Stimulated activated CD8-positive, alpha-beta memory T cell treated with anti-CD3 and anti-CD28 coated beads, Interleukin-4, amount 100 ng/mL, for 24 hours (primary cell): Measurements from ENCODE around the gene TBC1D4.
A peak's percentile ranks its signal among the peaks of the same experiment; 100 is the strongest.

Experiments used
- DNase-seq: peaks from one replicate; pipeline ENCODE4 v3.0.0-alpha.2; 2020; ENCODE audit warnings: low read depth

Gene TBC1D4, protein sequence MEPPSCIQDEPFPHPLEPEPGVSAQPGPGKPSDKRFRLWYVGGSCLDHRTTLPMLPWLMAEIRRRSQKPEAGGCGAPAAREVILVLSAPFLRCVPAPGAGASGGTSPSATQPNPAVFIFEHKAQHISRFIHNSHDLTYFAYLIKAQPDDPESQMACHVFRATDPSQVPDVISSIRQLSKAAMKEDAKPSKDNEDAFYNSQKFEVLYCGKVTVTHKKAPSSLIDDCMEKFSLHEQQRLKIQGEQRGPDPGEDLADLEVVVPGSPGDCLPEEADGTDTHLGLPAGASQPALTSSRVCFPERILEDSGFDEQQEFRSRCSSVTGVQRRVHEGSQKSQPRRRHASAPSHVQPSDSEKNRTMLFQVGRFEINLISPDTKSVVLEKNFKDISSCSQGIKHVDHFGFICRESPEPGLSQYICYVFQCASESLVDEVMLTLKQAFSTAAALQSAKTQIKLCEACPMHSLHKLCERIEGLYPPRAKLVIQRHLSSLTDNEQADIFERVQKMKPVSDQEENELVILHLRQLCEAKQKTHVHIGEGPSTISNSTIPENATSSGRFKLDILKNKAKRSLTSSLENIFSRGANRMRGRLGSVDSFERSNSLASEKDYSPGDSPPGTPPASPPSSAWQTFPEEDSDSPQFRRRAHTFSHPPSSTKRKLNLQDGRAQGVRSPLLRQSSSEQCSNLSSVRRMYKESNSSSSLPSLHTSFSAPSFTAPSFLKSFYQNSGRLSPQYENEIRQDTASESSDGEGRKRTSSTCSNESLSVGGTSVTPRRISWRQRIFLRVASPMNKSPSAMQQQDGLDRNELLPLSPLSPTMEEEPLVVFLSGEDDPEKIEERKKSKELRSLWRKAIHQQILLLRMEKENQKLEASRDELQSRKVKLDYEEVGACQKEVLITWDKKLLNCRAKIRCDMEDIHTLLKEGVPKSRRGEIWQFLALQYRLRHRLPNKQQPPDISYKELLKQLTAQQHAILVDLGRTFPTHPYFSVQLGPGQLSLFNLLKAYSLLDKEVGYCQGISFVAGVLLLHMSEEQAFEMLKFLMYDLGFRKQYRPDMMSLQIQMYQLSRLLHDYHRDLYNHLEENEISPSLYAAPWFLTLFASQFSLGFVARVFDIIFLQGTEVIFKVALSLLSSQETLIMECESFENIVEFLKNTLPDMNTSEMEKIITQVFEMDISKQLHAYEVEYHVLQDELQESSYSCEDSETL (N-terminal part only)

DNA sequence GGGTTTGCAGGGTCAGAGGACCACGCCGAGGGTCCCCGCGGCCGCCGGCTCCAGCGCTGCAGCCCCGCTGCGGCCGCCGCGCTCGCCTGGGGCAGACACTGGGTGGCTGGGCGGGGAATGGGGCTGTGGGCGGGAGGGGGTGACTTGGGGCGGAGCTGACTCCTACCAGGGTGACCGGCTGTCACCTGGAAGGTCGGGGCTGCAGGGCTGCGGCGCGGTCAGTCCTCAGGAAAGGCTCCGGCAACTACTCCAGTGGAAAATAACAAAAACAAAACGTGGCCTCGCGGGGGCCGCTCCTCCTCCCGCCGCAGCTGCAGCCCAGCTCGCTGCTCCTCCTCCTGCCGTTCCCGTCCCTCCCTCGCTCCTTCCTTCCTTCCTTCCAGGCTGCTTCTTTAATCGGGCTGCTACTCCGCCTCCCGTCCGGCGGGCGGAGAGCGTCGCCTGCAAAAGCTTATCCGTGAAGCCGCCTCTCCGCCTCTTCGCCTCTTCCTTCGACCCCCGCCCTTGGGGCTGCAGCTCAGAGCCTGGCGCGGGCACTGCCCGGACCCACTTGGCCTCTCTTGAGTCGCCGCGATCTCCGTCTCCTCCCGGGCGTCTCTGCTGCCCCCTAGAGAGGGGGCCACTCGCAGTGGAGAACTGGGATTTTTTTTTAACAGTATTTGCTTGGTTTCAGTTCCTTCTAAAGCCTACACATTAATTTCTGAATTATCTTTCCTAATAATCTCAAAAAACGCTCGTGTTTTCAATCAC is at the start of gene TBC1D4:
TBC1D4 (minus strand) TSS at position 100 of the 750 bp plus-strand sequence. CDS start 402 bp downstream, outside the sequence.
- peak; percentile 31 for DNase-seq

DNA sequence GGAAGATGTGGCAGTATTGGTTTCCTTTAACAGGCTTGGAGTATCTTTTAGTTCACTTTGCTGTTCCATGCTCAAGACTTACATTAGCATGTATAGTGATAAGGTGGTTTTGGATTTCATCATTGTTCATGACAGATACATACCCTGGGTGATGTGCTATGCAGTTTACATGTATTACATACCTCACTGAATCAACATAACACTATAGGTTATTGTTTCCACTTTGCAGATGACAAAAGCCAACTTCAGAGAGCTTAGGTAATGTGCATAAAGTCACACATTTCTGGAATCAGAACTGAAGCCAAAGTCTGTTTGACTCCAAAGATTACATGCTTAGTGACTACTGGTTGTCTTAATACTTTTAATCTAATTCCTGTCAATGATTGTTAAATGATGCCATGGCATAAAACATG is 48.6 kb upstream of the TBC1D4 start:
- DNase-seq, result no peak

DNA sequence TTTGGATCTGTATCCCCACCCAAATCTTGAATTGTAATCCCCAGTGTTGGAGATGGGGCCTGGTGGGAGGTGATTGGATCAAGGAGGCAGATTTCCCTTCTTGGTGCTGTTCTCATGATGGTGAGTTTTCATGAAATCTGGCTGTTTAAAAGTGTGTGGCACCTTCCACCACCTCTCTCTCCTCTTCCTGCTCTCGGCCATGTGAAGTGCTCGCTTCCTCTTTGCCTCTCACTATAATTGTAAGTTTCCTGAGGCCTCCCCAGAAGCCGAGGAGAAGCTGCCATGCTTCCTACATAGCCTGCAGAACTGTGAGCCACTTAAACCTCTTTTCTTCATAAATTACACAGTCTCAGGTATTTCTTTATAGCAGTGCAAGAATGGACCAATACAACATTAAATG is 40.0 kb upstream of the TBC1D4 start:
- no peak for DNase-seq

DNA sequence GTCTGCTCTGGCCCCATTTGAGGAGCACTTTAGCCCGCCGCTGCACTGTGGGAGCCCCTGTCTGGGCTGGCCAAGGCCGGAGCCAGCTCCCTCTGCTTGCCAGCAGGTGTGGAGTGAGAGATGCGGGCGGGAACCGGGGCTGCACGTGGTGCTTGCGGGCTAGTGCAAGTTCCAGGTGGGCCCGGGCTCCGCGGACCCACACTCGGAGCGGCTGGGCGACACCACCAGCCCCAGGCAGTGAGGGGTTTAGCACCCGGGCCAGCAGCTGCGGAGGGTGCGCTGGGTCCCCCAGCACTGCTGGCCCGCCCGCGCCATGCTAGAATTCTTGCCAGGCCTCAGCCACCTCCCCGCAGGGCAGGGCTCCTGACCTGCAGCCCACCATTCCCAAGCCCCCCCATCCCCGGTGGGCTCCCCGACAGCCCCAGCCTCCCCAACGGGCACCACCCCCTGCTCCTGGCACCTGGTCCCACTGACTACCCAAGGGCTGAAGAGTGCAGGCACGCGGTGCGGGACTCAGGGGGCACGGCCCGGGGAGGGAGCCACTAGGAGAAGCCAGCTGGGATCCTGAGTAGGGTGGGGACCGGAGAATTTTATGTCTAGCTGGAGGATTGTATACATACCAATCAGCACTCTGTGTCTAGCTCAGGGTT is 36.6 kb upstream of the TBC1D4 start:
- DNase-seq, result no peak

DNA sequence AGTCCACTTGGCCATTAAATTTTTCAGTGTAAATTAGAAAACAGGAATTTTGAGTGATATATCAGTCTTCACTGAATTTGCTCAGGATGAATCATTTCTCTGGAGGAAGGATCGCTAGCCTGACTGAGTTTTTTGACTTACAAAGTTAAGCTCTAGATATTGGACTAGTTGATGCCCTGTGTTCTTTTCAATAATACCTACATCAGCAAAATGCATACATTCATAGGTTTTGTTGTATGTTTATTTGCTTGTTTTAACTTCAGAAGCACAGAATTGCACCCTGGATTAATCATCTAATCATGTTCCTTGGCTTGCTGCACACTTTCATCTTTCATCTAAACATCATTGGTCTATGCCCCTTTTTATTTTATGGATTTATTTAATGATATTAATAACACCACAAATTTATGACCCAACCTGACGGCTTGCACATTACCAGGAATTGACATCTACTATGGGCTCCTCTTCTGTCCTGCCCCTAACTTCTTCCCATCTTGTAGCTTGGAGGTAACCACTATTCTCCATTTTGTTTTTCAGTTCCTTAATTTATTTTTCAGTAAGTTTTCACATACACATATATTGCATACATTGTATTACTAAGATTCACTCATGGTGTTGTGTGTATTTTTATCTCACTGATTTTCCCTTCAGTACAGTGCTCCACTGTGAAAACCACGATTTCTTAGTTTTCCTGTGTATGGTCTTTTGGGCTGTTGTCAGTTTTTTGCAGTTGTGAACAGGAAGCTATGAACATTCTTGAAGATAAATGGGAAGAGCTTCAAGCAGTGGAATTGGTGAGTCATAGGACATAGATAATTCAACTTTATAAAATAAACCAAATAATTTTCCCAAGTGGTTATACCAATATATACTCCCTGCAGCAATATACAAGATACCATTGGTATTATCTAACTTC is 32.4 kb upstream of the TBC1D4 start:
- no peak for DNase-seq

DNA sequence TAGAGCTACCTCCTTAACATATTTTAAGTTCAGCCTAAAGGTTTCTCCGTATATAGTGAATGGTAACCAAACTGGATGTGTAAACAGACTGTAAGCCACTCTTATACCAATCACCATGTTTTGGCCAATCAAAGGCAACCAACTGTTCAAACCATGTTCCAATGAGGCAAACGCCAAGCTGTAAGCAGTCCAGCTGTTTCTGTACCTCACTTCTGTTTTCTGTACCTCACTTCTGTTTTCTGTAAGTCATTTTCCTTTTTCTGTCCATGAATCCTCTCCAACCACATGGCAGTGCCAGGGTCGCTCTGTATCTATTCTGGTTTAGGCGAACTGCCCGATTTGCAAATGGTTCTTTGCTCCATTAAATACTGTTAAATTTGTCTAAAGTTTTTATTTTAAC is 31.3 kb upstream of the TBC1D4 start:
- no peak for DNase-seq

DNA sequence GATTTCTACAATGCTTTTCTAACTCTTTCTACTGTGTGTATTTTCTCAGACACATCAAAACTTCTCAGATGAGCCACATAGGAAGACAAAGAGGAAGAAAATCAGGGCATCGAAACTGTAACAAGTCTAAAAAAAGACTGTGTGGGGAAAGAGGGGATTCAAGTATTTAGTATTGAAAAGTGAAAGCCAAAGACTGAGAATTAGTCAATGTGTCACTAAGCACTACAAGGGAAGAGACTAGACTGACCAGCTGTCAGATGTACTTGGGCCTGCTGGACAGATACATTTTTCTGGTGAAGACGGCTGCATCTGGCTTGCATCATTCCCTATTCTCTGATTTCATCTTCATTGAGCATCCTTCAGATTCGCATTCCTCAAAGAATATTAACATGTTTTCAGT is 30.3 kb upstream of the TBC1D4 start:
- DNase-seq, result no peak

DNA sequence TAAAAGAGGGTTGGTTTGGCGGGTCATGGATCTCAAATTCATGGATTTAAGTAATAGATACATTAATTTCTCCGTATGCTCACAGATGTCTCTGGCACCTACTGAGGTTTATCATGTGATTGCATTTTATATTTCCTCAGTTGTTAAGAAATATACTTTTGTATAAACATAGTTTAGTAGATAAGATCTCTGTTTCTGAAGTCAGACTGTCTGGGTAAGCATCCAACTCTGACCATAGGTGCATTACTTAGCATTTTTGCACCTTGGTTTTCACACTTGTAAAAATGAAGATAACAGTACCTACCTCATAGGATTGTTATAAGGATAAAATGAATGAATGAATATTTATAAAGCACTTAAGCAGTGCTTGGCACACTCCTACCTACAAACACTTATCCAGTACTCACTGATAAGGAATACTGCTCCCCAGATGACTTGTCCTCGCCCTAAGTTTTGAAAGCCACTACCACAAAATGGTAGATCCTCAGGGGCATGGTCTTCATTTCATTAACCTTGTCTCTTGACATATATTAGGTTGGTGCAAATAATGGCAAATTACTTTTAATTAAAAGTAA is 29.2 kb upstream of the TBC1D4 start:
- no peak for DNase-seq

DNA sequence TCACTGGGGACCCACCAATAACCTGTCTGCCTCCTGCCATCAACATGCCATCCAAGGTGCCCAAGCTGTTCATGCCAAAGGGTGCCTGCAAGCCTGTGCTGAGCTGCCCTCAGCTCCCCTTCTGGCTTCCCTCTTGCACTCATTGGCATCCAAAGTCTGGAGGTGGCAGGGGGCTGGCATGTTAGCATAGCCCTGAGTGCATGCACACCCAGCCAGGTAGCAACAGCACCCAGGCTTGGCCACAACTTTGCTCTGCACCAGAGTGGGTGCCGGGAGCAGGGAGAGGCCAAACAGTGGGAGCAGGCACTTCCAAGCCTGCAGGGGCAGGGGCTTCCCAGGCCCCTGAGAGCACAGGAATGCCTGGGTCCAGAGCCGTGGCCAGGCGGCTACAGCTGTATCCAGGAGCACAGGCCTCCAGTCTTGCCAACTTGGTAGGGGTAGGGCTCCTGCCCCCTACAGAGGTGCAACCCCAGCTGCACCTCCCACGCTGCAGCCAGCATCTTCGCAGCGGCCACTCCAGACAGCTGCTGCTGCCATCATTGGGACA is 26.1 kb upstream of the TBC1D4 start:
- DNase-seq, result no peak

DNA sequence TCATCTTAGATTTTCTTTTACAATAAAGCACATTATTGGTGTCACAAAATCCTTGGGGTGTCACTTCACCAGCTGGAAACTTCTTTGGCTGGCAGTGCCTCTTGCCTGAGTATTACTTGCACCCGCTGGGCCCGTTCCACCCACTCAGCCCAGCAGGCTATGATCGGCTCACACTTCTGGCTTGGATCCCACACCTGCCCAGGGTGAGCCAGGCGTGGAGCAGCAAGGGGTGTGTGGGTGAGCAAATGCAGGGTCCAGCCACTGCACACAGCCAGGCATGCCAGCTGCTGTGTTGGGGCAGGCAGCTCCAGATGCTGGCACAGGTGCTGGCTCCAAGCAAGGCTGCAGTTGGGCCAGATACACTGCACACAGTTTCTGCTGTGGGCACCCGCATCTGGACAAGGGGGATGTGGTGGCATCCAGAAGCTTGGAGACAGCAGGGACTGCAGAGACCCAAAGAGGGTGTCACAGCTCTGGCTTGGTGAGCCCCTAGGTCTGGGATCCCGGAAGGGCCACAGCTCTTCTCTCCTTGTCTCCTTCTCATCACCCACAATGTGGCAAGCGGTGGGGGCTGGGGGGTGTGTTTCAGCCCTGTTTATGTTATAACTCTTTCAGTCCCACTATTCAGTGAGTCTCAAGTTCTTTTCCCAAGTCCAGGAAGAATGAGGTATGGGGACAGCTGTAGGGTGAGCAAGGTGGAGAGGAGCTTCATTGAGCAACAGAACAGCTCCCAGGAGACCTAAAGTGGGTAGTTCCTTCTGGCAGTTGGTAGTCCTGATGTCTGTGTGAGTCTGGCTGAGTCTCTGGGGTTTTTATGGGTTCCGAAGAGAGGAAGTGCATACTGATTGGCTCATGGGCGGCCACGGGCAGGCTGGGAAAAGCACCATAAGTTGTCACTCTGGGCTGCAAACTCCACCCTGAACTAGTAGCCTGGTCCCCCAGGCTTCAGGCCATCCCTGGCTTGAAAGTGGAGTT is 25.3 kb upstream of the TBC1D4 start:
- DNase-seq, result no peak

DNA sequence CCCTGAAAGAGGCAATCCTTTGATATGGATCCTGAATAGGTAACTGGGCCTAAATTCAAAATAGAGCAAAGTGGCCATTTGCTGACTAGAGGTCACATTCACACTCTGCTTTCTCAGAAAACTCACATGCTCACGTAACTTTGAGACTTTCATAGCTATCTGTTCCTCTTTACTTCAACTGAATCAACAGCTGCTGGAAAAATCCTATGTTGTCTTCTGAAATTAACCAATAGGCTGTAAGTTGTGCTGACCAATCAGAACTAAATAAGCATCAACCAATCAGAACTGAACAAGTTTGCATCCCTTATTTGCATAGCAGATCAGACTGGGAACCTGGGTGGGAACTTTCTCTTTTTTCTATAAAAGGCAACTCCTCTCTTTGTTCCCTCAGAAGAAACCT is 24.0 kb upstream of the TBC1D4 start:
- no peak for DNase-seq

DNA sequence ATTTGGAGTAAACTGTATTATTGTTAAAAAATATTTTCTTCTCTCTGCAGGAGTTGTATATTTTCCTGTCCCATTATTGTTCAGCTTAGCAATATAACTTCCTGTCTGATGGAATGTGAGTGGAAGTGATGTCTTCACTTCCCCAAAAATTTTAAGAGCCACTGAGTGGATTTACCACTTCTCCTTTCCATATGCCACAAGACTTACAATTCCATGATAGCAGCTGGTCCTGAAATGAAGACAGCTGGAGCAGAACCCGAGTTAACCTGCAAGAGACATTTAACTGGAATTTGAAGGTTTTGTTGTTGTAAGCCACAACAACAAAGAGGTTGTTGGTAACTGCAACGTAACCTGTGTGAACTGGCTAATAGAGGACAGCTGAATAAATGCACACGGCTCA is 23.4 kb upstream of the TBC1D4 start:
- no peak for DNase-seq

DNA sequence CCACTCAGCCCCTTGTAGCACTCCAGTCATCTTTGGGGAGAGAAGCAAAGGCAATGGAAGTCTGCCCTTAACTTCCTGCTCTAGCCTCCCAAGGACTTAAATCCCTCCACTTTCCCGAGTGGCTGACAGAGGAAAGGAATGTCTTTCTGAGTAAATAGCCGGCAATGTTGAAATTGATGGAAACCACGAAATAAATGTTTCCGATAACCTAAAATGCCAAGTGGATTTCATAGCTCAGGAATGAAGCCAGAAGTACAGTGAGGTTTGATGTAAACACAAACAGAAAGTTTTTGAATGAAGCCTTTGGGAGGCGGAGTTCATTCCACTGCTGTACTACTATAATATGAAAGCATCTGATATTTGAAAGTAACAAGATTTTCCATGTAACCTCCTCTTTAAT is 14.0 kb upstream of the TBC1D4 start:
- DNase-seq, result no peak

DNA sequence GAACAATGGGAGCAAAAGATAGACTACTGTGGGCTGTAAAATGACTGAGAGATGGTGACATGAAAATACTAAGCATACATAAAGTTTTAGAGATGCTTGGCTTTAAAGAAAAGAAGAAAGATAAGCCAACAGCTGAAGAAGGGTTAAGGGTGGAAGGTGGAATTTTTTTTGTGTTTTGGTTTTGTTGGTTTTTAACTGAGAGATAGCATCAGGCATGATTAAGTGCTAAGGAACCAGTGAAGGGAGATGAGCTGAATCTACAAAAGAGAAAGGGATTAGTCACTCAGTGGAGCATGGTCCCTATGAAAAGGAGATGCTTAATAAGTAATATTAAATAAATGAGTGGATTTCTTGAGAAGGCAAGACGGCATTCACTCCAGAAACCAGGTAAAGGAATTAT is 12.5 kb upstream of the TBC1D4 start:
- DNase-seq, result no peak

DNA sequence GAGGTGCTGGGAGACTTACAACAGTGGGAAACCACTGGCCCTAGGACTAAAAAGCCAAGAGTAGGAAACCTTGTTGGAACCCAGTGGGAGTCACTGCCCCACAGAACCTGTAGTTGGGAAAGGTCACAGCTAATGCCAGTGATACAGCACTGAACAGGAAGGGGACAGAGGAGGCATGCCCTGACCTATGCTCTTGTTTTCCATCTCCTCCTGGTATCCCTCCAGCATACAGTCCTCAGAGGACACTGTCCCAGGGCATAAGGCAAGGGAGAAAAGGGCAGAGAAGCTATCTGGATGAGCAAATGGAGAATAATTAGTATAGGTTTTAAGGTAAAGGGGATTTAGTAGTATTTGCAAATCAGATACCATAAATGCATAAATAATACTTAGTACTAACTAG is 11.2 kb upstream of the TBC1D4 start:
- DNase-seq, result no peak

DNA sequence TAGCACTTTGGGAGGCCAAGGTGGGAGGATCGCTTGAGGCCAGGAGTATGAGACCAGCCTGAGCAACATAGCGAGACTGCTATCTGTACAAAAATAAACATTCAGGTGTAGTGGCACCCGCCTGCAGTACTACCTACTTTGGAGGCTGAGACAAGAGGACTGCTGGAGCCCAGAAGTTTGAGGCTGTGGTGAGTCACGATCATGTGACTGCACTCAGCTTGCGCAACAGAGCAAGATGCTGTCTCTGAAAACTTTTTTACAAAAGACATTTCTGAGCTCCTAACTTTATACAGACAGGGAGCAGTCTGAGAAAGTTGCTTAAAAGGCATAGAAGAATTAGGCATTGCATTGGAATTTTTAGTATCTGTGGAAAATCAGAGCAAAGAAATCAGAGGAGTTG is 10.4 kb upstream of the TBC1D4 start:
- no peak for DNase-seq

DNA sequence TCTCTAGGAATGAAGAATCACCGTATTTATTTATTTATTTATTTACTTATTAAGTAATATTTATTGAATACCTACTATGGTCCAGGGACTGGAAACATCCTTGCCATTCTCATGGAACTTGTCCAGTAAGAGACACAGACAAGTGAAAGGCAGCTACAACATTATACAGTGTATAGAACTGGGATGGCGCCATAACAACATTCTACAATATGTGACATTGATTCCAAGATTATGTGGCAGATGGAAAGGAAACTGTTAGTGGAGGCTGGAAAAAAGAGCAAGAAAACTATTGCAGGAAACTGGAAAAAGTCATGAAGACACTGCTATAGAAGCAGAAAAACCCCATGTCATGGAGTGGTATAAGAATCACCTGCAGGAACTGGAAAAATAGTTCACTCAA is 9.4 kb upstream of the TBC1D4 start:
- DNase-seq, result no peak

DNA sequence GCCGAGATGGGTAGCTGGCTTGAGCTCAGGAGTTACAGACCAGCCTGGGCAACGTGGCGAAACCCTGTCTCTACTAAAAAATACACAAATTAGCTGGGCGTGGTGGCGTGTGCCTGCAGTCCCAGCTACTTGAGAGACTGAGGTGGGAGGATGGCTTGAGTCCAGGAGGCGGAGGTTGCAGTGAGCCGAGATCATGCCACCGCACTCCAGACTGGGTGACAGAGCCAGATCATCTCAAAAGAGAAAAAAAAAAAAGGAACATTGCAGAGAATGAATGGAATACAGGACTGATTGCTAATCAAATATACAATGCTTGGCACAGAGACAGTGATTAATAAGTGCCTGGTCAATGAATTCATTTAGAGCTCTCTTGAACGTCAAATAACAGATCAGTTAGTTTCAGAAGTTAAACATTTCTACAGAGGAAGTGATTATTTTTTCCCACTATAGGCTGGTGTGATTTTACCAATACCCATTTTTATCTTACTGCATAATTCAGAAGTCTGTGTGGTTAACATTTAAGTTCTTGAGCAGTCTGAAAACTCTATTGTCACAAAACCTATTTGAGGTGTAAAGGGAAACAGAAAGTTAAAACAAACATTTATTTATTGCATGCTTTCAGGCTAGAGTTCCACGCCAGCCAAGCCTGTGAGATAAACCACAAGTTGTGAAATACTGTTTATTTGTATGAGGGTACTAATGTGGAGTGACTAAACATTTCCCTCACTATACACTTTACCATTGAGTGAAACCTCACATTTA is 7.7 kb upstream of the TBC1D4 start:
- DNase-seq, result no peak
